ENCODE measurements around the gene TMEM213. TPM values are rescaled to one million over a fixed set of nuclear protein-coding genes. Genes with fewer than 3 reads are reported as not detected.

The TMEM213 gene
- total and polyA plus RNA-seq, 10 of the 15 experiments (the other 5 are each of a cell fraction or from before 2014, with no cell fraction given), result not detected

DNA sequence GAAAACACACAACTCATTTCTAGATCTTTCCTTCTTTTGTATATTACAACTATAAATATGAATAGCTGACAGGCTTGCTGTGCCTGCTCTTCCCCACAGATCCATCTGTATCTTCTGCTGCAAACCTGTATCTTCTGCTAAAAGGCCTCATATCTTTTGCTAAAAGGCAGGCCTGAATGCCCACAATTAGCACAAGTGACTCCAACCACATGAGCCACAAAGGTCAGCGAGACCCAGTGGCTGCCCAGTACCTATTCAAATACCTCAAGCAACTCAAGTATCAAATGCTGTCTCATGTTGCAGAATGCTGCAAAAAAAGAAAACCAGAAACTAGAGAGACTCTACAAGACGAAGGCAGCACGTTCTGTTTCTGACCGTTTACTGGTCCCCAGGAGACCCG, 54.7 kb downstream of the TMEM213 start:
- Histone ChIP-seq H3K27me3 (replicated peaks in 1 of 2; ENCODE audit: control insufficient read depth in 2 of 2, insufficient read depth in 2 of 2, low read length in 1 of 2) (no peaks in the 10 kb centered on the region), H3K27ac (ENCODE audit: control insufficient read depth, insufficient read depth) (no peak overlapping the region), H3K36me3 (ENCODE audit: control insufficient read depth in 2 of 2, insufficient read depth in 2 of 2, low read length in 1 of 2) (no peaks in the 10 kb centered on the region), H3K4me2 (ENCODE audit: control insufficient read depth, insufficient read depth) (no peak overlapping the region), H3K9ac (ENCODE audit: control insufficient read depth, insufficient read depth, low read length) (no peak overlapping the region), H3K4me3 (no peak overlapping the region), H2AFZ (ENCODE audit: control insufficient read depth, low read depth, low read length) (no peak overlapping the region), H4K20me1 (ENCODE audit: control insufficient read depth, insufficient read depth) (no peaks in the 10 kb centered on the region), H3K9me3 (replicated peaks; ENCODE audit: control insufficient read depth, insufficient read depth, low read length) (0 out of 3 replicates have a peak, but pooled peaks cover 2% of the 10 kb centered on the region), H3K79me2 (ENCODE audit: control insufficient read depth, insufficient read depth, low read length) (no peaks in the 10 kb centered on the region), H3K4me1 (ENCODE audit: control insufficient read depth, insufficient read depth, low read length) (no peaks in the 10 kb centered on the region)
- ATAC-seq, result no peak
- ChIA-PET POLR2A (no interaction called here), CTCF (interaction anchor here (1.5 kb wide), 1 partner anchor 33 kb away, joined by 4 read pairs; no protein-coding TSS in a partner anchor), SMC1A (ENCODE audit: uncharacterized antibody, unreplicated experiment) (no interaction called here), RAD21 (ENCODE audit: unreplicated experiment) (no interaction called here)
- in situ Hi-C loops (cut with MboI), result no loop called here
- TF ChIP-seq BHLHE40 (IDR thresholded peaks at IDR 0.05; ENCODE audit: borderline replicate concordance in 1 of 2, low read depth in 2 of 2, low read length in 1 of 2) (no peak), RB1 (IDR thresholded peaks at IDR 0.05; ENCODE audit: borderline replicate concordance) (no peak), KDM1A (IDR thresholded peaks at IDR 0.05; ENCODE audit: borderline replicate concordance) (no peak), TCF3 (IDR thresholded peaks at IDR 0.05; ENCODE audit: borderline replicate concordance, insufficient read depth, low read depth, low read length) (no peak), SIX5 (IDR thresholded peaks at IDR 0.05; ENCODE audit: low read depth, low read length, severe bottlenecking) (no peak), LARP7 (IDR thresholded peaks at IDR 0.05) (no peak), NR2C1 (IDR thresholded peaks at IDR 0.05) (no peak), SUPT20H (IDR thresholded peaks at IDR 0.05; ENCODE audit: borderline replicate concordance, control insufficient read depth, low read depth, low read length) (no peak), MYC (IDR thresholded peaks at IDR 0.05; ENCODE audit: insufficient read depth, insufficient read length, insufficient replicate concordance, low read length, severe bottlenecking) (no peak)
- TF ChIP-seq, protein P1, sequence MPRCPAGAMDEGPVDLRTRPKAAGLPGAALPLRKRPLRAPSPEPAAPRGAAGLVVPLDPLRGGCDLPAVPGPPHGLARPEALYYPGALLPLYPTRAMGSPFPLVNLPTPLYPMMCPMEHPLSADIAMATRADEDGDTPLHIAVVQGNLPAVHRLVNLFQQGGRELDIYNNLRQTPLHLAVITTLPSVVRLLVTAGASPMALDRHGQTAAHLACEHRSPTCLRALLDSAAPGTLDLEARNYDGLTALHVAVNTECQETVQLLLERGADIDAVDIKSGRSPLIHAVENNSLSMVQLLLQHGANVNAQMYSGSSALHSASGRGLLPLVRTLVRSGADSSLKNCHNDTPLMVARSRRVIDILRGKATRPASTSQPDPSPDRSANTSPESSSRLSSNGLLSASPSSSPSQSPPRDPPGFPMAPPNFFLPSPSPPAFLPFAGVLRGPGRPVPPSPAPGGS (IDR thresholded peaks at IDR 0.05; ENCODE audit: borderline replicate concordance, insufficient read depth, low read depth, low read length, poor library complexity, severe bottlenecking), result no peak
- TF ChIP-seq, protein P2, sequence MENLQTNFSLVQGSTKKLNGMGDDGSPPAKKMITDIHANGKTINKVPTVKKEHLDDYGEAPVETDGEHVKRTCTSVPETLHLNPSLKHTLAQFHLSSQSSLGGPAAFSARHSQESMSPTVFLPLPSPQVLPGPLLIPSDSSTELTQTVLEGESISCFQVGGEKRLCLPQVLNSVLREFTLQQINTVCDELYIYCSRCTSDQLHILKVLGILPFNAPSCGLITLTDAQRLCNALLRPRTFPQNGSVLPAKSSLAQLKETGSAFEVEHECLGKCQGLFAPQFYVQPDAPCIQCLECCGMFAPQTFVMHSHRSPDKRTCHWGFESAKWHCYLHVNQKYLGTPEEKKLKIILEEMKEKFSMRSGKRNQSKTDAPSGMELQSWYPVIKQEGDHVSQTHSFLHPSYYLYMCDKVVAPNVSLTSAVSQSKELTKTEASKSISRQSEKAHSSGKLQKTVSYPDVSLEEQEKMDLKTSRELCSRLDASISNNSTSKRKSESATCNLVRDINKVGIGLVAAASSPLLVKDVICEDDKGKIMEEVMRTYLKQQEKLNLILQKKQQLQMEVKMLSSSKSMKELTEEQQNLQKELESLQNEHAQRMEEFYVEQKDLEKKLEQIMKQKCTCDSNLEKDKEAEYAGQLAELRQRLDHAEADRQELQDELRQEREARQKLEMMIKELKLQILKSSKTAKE (IDR thresholded peaks at IDR 0.05; ENCODE audit: low read depth, poor library complexity, severe bottlenecking), result no peak
- TF ChIP-seq, protein P3, sequence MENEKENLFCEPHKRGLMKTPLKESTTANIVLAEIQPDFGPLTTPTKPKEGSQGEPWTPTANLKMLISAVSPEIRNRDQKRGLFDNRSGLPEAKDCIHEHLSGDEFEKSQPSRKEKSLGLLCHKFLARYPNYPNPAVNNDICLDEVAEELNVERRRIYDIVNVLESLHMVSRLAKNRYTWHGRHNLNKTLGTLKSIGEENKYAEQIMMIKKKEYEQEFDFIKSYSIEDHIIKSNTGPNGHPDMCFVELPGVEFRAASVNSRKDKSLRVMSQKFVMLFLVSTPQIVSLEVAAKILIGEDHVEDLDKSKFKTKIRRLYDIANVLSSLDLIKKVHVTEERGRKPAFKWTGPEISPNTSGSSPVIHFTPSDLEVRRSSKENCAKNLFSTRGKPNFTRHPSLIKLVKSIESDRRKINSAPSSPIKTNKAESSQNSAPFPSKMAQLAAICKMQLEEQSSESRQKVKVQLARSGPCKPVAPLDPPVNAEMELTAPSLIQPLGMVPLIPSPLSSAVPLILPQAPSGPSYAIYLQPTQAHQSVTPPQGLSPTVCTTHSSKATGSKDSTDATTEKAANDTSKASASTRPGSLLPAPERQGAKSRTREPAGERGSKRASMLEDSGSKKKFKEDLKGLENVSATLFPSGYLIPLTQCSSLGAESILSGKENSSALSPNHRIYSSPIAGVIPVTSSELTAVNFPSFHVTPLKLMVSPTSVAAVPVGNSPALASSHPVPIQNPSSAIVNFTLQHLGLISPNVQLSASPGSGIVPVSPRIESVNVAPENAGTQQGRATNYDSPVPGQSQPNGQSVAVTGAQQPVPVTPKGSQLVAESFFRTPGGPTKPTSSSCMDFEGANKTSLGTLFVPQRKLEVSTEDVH (IDR thresholded peaks at IDR 0.05; ENCODE audit: low read depth, partially characterized antibody), result no peak
- TF ChIP-seq, protein P4, sequence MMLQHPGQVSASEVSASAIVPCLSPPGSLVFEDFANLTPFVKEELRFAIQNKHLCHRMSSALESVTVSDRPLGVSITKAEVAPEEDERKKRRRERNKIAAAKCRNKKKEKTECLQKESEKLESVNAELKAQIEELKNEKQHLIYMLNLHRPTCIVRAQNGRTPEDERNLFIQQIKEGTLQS (IDR thresholded peaks at IDR 0.05; ENCODE audit: borderline replicate concordance, extremely low read depth, low read depth, low read length), result no peak
- no peak for FAIRE-seq
- WGBS (ENCODE audit: insufficient coverage, insufficient replicate concordance, low lambda C conversion rate, missing lambda C conversion rate), result 85% methylated on average over 5 of the region's 5 CpGs
- intact Hi-C loops (cut with micrococcal nuclease; ENCODE audit: unreplicated experiment), result no loop called here
- DNase-seq (ENCODE audit: low read depth, low spot score), result no peak
- BruUV-seq (replicated peaks), result no TSS peak
